NCI-H510A treated with DMSO at 0.1 percent for 48 hours (cell line): ENCODE measurements around the gene HLCS.

Source experiments
- DNase-seq: peaks from one replicate; lab custom pipeline; 2025; lab: John Stamatoyannopoulos, UW

The HLCS gene

DNA sequence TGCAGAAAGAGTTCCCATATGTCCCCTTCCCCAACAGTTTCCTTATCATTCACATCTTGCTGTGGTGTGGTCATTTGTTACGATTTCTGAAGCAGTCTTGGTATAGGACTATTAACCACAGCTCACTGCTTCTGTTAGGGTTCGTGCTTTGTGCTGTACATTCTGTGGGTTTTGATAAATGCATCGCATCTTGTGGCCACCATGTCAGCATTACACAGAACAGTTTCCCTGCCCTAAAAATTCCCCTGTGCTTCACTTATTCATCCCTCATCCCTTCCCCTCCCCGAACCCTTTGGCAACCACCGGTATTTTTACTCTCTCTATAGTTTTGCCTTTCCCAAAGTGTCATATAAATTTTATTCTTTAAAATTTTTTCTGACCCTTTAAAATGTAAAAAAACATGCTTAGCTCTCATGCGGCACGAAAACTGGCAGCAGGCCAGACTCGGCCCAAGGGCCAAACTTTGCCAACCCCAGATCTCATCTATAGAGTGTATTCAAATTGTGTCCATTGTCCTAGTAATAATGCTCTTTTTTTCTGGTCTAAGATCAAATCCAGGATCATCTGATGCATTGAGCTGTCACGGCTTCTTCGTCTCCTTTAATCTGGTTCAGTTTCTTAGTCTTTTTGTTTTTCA, 189.4 kb downstream of the HLCS start:
- no peak for DNase-seq

DNA sequence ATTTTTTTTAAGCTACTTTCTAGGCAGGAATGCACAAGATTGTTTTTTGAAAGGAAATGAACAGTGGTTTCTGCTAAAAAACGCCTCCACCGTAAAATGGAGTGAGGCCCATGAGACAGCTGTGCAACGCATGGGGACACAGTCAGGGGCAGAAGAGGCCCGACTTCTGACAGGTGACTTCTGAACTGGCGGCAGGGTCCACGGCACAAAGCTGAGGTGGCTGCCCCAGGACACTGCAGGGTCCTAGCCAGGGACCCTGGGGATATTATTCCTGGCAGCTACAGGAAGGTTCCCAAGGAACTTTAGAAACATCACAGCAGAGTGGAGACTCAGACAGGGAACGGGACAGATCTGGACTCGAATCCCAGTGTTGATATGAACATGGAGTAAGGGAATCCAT, 192.5 kb downstream of the HLCS start:
- DNase-seq: no peak

DNA sequence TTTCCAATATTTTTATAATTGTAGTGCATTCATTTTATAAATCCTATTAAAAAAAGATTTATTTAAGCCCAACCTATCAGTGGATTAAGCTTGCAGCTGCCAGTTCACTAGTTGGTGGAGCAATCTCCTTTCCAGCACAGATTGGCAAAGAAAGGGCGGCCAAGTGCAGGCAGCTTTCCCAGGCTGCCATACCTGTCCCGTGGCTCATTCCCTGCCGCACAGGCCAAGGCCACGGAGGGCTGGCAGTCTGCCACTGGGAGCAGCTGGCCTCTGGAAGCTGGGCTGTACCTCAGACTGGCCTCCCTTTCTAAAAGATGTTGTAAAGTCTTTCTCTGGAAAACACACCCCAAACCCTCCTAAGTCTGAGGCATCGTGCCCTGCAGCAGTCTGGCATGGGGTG, 193.4 kb downstream of the HLCS start:
- peak; percentile 2 for DNase-seq

DNA sequence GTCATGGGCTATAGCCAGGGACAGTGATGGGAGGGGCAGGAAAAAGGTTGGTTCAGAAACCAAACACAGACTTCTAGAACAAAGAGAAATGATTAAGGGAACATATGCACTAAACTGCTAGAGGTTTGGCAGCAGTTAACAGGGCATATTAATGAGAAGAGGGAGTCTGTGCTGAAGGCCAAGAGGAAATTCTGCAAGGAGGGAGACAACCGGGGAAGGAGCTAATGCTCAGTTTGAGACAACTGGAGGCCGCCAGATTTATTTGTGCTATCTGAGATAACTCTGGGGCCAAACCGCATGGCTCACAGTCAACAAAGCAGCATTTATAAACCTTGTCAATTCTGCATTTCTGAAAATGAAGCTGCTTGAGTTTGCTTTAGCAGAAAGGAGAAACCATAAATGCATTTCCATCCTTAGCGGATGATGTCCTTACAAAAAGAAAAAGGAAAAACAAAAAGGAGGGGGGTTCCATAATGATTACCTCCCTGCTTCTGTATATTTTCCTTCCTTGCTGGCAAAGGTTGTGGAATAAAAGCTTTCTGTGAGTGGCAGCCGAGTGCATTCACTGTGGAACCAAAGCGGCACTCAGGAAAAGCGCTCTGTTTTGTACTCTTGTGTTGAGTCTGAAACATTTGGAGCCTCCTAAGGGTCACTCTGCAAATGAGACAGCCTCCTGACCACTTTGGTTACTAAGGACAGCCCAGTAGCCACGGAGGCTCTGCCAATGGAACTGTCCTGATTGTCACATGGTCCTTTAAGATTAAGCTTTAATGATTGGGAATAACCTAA, 197.2 kb downstream of the HLCS start:
- DNase-seq: no peak

DNA sequence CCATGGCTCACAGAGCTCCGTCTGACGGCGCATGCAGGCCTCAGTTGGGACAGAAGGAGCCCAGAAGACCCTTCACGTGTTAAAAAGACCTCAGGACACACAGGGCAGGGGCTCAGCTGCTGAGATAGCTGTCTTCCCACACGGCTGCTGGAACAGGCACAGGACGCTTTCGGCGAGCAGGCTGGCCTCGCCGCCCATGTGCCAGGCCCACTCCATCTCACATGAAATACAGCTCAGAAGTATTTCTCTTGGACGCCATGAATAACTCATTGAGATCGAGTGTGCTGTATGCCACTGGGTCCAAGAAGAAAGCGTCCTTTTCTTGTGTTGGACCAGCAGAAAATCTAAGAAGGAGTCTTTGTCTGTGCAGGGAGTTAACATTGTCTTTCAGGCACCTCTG, 198.0 kb downstream of the HLCS start:
- DNase-seq: no peak

DNA sequence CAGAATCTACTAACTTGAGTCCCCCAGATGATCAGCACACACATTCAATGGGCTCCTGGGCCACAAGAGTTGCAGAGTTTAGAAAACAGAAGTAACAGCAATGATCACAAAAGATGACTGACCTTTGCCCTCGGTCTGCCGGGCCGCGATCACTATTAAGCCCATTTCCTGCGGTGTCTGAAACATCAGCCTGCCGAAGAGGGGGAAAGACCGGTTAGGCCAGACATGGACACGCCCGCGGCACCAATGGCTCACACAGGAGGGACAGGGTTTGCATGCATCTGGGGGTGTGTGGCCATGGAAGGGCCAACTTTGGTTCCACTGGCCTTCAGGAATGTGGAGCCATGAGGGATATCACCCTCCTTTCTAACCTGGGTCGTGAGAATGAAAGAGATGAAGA, 199.4 kb downstream of the HLCS start:
- DNase-seq: no peak

DNA sequence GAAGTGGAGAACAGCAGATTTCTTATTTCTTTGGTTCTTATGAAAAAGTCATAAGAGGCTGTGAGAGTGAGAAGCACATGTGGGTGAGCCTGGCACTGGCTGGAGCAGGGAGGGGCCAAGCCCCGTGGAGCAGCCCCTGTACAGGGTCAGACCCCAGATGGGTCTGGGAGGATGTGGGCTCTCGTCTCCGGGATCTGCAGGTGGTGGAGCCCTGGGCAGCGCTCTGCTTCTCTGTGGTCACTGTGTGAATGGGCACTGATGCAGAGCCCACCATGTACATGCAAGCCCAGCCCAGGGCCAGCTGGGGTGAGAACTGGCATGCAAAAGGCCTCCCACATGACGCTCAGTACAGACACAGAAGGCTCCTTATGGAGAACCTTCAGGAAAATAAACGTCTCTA, 200.0 kb downstream of the HLCS start:
- no peak for DNase-seq

DNA sequence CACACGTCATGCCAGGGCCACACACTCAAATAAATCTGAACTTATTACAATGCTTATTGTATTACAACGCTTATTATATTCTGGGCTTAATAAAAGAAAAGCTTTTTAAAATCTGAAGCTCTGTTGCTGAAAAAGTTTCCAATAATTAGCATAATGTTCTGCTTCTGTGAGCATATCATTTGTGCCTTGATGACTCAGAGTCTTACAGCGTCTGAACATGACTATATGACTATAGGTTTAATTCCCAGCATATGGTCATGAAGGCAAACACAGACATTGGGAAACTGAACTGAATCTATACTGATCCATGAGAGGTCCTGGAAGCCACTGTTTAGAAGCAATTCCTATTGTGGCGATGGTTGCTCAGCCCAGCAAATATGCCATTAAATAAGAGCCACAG, 201.2 kb downstream of the HLCS start:
- DNase-seq: no peak

DNA sequence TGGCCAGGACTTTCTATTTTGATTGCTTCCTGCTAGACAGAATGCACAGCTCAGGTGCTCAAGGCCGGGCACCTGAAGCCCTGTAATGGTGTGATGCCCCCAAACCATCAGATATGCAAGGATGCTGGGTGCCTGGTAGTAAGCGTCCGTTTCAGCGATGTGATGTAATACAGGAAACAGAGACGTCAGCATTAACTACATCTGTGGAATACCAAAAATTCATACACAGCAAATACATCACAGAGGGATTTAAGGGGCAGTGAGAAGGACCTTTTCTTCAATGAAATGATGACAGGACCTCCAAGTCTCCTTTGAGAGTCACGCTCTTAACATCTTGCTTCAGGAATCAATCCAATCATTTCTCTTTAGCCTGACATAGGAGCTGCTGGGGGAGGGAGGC, 203.2 kb downstream of the HLCS start:
- DNase-seq: no peak

DNA sequence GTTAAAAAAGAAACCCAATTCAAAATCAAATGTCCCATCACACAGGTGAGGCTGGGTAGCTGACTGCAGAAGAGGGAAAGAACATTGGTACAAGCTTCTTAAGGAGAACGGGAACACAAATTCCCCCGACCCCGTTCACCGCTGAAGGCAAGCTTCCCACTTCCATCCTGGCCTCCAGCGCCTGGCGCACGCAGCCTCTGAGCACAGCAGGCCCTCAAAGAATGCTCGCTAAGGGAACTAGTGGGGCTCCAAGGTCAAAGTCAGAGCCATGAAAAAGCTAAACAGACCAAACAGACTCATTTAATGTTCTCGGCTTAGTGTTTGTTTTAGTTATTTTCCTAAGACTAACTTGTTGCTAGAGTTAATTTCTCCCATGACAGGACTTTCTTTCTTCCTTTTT, 203.8 kb downstream of the HLCS start:
- no peak for DNase-seq

DNA sequence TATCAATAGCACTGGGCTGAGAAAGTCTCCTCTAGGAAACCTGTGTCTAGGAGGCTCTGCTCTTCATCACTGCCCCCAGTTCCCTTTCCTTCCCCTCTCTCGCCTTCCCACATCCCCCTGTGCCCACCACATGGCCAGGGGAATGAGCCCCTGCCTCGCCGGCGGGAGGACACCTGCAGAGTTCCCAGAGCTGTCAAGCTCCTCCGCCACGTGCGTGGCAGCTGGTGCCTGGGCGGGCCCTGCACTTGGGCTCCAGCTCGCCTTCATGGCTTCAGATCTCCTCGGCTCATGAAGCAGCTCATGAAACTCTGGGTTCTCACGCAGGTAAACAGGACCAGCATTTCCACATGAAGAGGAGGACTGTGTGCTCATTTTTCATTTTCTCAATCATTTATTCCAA, 204.8 kb downstream of the HLCS start:
- no peak for DNase-seq

DNA sequence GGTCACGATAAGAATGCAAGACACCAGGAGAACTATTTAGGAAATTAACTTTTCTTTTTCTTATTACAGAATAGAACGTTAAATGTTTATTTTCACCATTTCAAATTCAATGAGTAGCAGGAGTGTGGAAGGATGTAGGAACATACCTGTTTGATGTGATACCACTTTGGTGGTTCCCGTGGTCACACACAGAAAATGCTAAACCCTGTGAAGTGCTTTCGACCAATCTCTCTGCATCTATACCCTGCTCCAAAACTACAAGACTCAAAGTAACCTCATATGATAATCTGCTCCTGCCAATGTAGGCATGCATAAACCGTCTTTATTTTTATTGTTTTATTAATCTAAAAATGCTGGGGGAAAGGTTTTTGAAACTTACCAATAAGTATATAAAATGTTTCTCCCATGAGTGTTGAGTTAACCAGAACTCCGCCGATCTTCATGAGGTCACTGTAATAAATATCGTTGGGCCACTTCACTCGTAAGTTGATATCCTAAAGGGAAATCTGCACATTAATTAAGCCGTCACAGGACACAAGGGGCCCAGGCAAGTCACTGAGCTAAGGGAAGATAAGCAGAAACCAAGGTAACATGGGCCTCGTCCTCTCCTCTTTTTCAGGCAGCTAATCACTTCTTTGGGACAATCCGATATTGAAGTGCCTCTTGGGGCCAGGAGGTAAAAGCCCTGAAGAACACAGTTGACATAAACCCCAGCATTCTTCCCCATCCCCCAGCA, 207.0 kb downstream of the HLCS start:
- DNase-seq: peak; percentile 66

DNA sequence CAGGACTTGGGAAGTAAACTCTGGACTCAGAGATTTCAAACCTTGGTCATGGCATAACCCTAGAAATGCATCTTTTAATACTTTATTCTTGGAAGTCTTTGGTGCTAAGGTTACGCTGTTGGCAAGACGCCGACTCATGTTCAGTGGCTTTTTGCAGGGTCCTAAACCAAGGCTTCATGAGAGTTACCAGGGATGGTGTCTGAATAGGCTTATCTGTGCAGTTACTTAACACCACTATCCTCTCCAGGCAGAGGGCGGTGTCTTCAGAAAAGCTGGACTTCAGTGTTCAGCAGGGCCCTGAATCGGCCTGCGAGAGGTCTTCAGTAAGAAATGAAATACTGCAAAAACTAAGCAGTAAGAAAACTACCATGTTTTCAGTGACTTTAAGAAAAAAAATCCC, 209.3 kb downstream of the HLCS start:
- DNase-seq: no peak

DNA sequence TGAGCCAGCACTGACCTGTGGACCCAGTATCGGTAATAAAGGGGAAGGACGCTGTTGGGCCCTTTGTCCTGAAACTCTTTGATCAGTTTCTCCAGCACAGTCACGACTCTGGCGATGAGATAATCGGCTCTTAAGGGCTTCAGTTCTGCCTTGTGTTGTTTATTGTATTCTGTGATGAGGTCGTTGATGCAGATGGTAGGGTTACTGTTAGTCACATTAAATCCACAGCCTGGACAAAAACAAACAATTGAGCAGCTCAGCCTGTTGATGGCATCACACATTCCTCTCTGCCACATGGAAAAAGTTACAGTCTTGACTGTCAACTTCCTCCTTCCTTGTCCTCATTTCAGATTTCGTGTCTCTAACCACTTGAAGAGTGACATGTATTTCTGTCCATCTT, 209.9 kb downstream of the HLCS start:
- peak; percentile 6 for DNase-seq

DNA sequence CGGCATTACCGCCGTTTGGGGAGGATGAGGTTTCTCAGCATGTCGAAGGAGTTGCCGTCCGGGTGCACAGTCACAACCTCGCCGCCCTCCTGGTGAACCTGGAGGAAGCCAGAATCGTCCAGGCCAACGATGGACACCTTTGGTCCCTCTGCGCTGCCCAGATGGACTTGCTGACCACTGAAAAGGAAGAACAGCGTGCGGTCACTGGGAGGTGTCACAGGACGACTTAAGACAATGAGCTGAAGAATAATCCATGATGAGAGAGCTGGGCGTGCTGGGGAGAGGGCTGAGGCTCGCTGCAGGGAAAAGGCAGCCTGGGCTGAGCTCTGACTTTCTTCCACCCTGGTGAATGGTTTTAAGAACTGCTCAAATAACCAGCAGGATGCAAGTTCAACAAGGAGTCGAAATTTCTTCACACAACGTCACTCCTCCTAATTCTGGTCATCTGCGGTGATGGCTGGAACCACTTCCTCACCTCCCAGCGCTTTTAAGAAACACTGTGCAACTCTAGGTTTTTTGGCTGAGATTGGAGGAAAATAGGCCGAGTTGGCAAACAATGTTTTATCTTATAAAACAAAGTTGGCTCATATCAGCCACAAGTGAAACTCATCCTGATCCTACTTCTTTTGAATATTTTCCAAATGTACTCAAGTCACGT, 212.1 kb downstream of the HLCS start:
- no peak for DNase-seq

DNA sequence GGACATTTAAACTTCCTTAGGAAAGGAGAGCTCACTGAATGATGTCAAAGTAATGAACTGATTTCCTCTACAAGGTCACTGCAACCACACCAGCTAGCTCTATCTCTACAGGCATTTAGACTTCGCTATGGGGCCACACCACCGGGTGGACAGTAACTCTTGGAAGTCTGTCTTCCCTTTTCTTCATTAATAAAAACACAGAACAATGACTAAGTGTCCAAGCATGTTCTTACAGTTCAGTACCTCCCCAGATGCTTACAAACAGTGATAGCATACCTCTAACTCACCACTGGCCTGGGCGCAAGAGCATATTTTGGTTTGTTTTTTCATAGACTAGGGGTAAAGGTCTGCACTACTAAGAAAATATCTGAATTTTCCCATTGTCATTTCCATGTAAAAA, 212.9 kb downstream of the HLCS start:
- DNase-seq: no peak

DNA sequence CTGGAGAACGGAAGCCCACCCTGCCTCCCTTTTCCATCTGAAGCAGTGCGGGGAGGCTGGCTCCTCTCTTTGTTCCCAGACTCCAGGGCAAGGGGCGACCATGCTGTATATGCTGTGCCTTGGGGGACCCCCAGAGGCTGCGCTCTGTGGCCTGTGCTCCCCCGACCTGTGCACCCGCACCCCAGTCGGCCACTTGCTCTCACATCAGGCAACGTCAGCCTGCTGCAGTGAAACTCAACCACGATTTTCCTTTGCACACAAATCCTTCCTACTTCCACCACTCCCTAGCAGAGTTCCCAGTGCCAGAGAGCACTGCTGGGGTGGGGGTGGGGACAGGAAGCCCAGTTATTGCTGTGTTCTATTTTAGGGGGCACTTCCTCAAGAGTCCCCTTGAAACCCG, 215.1 kb downstream of the HLCS start:
- no peak for DNase-seq

DNA sequence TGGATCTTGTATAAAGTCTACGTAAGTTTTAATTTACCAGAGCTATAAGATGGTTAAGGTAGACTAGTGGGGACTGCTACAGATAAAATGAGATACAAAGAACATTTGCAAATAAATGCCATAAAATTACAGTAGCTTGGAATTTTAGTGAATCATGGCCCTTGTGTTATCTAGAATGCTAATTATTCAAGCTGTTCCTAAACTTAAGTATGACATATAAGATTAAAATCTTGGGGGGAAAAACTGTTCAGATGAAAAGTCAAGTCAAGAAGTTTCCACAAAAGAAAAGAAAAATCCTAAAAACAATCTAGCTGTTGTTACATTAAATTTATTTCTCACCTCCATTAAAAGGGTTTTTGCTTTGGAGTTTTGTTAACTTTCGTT, 215.9 kb downstream of the HLCS start:
- no peak for DNase-seq

DNA sequence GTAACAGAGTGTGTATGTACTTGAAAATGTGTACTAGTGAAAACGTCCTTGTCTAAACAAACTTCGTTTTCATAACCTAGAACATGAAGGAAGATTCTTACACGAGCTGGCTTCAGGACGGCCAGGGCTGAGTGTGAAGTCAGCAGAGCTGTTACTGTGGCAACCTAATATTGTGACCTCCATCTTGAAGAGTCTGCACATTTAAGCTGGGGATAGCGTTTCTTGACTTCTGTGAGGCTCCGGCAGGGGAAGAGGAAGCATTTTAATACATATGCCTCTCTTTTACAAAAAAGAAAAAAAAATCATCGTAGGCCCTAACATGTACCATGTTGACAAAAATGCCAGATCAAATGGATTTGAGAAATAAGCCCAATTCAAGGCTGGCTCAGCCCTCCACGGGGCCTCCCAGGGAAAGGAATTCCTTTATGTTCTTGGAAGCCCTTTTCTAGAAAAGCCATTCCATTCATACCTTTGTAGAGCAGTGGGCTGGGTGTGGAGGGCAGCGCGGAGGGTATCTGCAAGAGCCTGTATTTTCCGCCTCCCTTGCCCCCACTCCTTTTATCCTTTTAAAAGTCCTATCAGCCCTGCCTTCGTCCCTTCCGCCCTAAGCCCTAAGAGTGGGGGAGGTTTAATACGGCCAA, 216.4 kb downstream of the HLCS start:
- no peak for DNase-seq

DNA sequence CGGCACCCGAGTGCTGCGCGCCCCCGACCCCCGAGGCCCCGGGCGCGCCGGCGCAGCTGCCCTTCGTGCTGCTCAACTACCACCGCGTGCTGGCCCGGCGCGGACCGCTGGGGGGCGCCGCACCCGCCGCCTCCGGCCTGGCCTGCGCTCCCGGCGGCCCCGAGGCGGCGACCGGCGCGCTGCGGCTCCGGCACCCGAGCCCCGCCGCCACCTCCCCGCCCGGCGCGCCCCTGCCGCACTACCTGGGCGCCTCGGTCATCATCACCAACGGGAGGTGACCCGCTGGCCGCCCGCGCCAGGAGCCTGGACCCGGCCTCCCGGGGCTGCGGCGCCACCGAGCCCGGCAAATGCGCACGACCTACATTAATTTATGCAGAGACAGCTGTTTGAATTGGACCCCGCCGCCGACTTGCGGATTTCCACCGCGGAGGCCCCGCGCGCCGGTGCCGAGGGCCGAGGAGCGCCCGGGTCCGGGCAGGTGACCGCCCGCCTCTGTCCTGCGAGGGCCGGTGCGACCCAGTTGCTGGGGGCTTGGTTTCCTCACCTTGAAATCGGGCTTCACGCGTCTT, 218.6 kb downstream of the HLCS start:
- DNase-seq: peak; percentile 41

DNA sequence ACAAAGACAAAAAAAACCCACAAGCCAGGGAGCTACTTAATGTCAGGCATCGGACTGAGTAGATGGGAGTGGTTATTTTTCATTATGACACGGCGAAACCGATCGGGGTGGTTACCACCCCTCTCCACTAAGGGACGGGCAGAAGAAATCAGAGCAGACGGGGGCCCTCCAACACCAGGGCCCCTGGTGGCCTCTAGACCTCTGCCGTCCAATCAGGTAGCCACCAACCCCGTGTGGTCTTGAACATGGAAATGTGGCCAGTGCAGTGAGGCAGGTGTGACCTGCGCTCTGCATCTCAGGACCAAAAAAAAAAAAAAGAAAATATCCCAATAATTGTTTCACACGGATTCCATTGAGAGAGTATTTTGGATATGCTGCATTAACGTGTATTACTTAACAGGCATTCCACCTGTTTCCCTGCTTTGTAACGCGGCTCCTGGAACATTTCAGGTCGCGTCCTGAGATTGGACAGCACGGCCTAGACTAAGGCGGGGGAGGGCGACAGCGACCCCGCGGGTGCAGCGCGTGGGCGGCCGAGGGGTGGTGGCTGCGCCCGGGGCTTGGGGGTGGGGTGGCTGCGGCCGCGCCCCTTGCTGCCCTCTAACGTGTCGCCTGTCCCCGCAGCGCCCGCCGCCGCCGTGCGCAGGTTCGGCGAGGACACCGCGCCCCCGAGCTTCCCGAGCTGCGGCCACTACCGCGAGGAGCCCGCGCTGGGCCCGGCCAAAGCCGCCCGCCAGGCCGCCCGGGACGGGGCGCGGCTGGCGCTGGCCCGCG, 219.2 kb downstream of the HLCS start:
- no peak for DNase-seq
